HepG2 (cell line): ENCODE measurements around the gene GSTT2B. TPM values are rescaled to one million over a fixed set of nuclear protein-coding genes. Genes with fewer than 3 reads are reported as not detected.

Experiments
- ATF2 ChIP-seq: sonication (generic); formaldehyde crosslinking; IDR thresholded peaks from 2 replicates; pipeline ENCODE4 v1.4.0; 2020; ENCODE audit warnings: missing genetic modification reagents
- HNF4A ChIP-seq: sonication (generic); formaldehyde crosslinking; IDR thresholded peaks from 2 replicates; pipeline ENCODE4 v1.4.0; 2020; ENCODE audit warnings: missing genetic modification reagents
- ISL2 ChIP-seq: sonication (generic); formaldehyde crosslinking; IDR thresholded peaks from 2 replicates; pipeline ENCODE4 v1.5.0; 2020; ENCODE audit warnings: missing genetic modification reagents
- LCORL ChIP-seq, 2 experiments: fragments of 450-650 bp in 1 of 2; sonication (generic) in 1 of 2; formaldehyde crosslinking in 1 of 2; IDR thresholded peaks; 2 replicates each; pipeline versions ENCODE4 v1.5.0 to v1.6.1; 2017 to 2020; ENCODE audit warnings: antibody characterized with exemption in 1 of 2, missing genetic modification reagents in 1 of 2
- NCOA2 ChIP-seq: sonication (generic); formaldehyde crosslinking; IDR thresholded peaks from 2 replicates; pipeline ENCODE4 v1.8.0; 2022; ENCODE audit warnings: inconsistent platforms
- NR3C1 ChIP-seq: sonication (generic); formaldehyde crosslinking; IDR thresholded peaks from 2 replicates; pipeline ENCODE4 v1.4.0; 2020; ENCODE audit warnings: missing genetic modification reagents
- PRPF4 ChIP-seq: fragments of 200-400 bp; formaldehyde crosslinking; IDR thresholded peaks from 2 replicates; pipeline ENCODE4 v1.6.1; 2016; ENCODE audit warnings: low read length, low read depth; ENCODE audit not compliant: poor library complexity, severe bottlenecking
- SOX6 ChIP-seq, 2 experiments: fragments of 450-650 bp in 1 of 2; sonication (generic) in 1 of 2; formaldehyde crosslinking in 1 of 2; IDR thresholded peaks; 2 replicates each; pipeline versions ENCODE4 v1.4.0 to v1.6.1; 2017 to 2020; ENCODE audit warnings: antibody characterized with exemption in 1 of 2, mild to moderate bottlenecking in 1 of 2, missing genetic modification reagents in 1 of 2
- ZFY ChIP-seq: sonication (generic); formaldehyde crosslinking; IDR thresholded peaks from 2 replicates; pipeline ENCODE4 v1.4.0; 2020; ENCODE audit warnings: missing genetic modification reagents
- ZNF12 ChIP-seq: sonication (generic); formaldehyde crosslinking; IDR thresholded peaks from 2 replicates; pipeline ENCODE4 v1.5.0; 2020; ENCODE audit warnings: missing genetic modification reagents
- ZNF260 ChIP-seq: sonication (generic); formaldehyde crosslinking; IDR thresholded peaks from 2 replicates; pipeline ENCODE4 v1.4.0; 2020; ENCODE audit warnings: missing genetic modification reagents, low read depth, mild to moderate bottlenecking, borderline replicate concordance
- ZNF331 ChIP-seq: sonication (generic); formaldehyde crosslinking; IDR thresholded peaks from 2 replicates; pipeline ENCODE4 v1.4.0; 2020; ENCODE audit warnings: missing genetic modification reagents
- ZNF441 ChIP-seq: sonication (generic); formaldehyde crosslinking; IDR thresholded peaks from 2 replicates; pipeline ENCODE4 v1.7.0; 2021; ENCODE audit warnings: missing genetic modification reagents, borderline replicate concordance
- ZNF572 ChIP-seq: sonication (generic); formaldehyde crosslinking; IDR thresholded peaks from 2 replicates; pipeline ENCODE4 v1.5.1; 2020; ENCODE audit warnings: mild to moderate bottlenecking, missing genetic modification reagents
- polyA plus RNA-seq, 8 experiments: library from polyadenylated mRNA; depleted of rRNA in 3 of 8; stranded (reverse) in 7 of 8; unstranded in 1 of 8; fragments of >200 nt; fragmentation: Illumina TruSeq in 4 of 8; extraction: Trizol in 4 of 8; gene quantifications; 2 replicates each; pipeline versions ENCODE4 v1.2.1 to v1.2.3, GENCODE V29; 2011 to 2016; ENCODE audit warnings: low read depth in 4 of 8, missing spikeins in 1 of 8, mixed read lengths in 1 of 8; ENCODE audit not compliant: insufficient read depth in 1 of 8
- total RNA-seq, 5 experiments: library from RNA; depleted of rRNA; stranded (reverse); fragments of >200 nt; fragmentation: Illumina TruSeq; extraction: Trizol; gene quantifications; 2 replicates each; pipeline ENCODE4 v1.2.3, GENCODE V29; 2016; ENCODE audit warnings: low read depth in 1 of 5
- TF ChIP-seq, protein P1 (sequence below): sonication (generic); formaldehyde crosslinking; IDR thresholded peaks from 2 replicates; pipeline ENCODE4 v1.4.0; 2020; ENCODE audit warnings: missing genetic modification reagents
- TF ChIP-seq, protein P2 (sequence below): sonication (generic); formaldehyde crosslinking; conservative IDR thresholded peaks from 2 replicates; pipeline ENCODE4 v1.4.0; 2020; ENCODE audit warnings: missing genetic modification reagents
- TF ChIP-seq, protein P3 (sequence below): sonication (generic); formaldehyde crosslinking; IDR thresholded peaks from 2 replicates; pipeline ENCODE4 v1.4.0; 2020; ENCODE audit warnings: missing genetic modification reagents, low read depth, mild to moderate bottlenecking, borderline replicate concordance
- TF ChIP-seq, protein P4 (sequence below): sonication (generic); formaldehyde crosslinking; IDR thresholded peaks from 2 replicates; pipeline ENCODE4 v1.5.0; 2020; ENCODE audit warnings: missing genetic modification reagents

The GSTT2B gene
- total and polyA plus RNA-seq, 2 of the 13 experiments (the other 11 are each of a cell fraction or from before 2014, with no cell fraction given) = 1.5 to 3.9 TPM

DNA sequence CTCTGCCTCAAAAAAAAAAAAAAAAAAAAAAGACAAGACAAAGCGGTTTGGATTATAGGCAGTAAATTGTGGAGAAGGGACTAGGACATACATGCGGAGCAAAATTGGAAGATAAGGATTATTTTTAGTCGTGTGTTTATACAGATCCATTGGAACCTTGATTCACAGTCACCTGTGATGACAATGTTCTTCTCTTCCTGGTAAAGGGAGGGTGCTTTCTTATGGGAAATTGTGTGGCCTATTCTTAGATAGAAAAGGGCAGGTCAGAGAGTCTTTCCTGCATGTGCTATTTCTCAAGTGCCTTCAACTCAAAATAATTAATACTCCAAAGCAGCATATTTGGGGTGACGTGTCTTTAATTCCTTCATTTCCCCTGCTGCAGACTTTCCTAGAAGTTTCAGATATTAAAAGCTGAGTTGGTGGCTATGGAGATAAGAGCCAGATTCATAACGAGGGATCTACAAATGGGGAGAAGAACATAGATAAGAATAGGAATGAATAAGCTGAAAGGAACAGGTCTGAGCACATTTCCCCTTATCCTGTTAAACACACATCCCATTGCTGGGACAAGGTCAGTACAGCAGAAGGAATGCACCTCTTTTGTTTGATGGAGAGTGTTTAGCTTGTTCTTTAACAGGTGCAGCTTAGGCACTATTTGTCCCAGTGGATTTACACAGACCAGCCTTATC is 22.5 kb downstream of the GSTT2B start (continued):
- TF ChIP-seq ZNF572 (CRISPR knock-in tag) (no peak), NCOA2 (peak; percentile 48; the same call in 1 of the 2 replicates), ZNF441 (no peak), SOX6 (IDR thresholded peaks at IDR 0.05) (no peak), SOX6 (CRISPR knock-in tag; IDR thresholded peaks at IDR 0.05) (peak; percentile 78), NR3C1 (no peak), HNF4A (CRISPR knock-in tag) (peak; percentile 29; the same call in 1 of the 2 replicates), LCORL (IDR thresholded peaks at IDR 0.05) (no peak), LCORL (CRISPR knock-in tag; IDR thresholded peaks at IDR 0.05) (peak; percentile 56), ZNF12 (0 out of 2 replicates have a peak, but pooled peaks have one; percentile 50), ZNF331 (peak; percentile 42; the same call in 1 of the 2 replicates), PRPF4 (no peak), ZNF260 (CRISPR knock-in tag) (no peak), ATF2 (CRISPR knock-in tag) (no peak), ISL2 (peak; percentile 49; the same call in 1 of the 2 replicates), ZFY (CRISPR knock-in tag) (no peak)
- TF ChIP-seq, protein P1, sequence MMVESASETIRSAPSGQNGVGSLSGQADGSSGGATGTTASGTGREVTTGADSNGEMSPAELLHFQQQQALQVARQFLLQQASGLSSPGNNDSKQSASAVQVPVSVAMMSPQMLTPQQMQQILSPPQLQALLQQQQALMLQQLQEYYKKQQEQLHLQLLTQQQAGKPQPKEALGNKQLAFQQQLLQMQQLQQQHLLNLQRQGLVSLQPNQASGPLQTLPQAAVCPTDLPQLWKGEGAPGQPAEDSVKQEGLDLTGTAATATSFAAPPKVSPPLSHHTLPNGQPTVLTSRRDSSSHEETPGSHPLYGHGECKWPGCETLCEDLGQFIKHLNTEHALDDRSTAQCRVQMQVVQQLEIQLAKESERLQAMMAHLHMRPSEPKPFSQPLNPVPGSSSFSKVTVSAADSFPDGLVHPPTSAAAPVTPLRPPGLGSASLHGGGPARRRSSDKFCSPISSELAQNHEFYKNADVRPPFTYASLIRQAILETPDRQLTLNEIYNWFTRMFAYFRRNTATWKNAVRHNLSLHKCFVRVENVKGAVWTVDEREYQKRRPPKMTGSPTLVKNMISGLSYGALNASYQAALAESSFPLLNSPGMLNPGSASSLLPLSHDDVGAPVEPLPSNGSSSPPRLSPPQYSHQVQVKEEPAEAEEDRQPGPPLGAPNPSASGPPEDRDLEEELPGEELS (CRISPR knock-in tag) = peak; percentile 48
- TF ChIP-seq, protein P2, sequence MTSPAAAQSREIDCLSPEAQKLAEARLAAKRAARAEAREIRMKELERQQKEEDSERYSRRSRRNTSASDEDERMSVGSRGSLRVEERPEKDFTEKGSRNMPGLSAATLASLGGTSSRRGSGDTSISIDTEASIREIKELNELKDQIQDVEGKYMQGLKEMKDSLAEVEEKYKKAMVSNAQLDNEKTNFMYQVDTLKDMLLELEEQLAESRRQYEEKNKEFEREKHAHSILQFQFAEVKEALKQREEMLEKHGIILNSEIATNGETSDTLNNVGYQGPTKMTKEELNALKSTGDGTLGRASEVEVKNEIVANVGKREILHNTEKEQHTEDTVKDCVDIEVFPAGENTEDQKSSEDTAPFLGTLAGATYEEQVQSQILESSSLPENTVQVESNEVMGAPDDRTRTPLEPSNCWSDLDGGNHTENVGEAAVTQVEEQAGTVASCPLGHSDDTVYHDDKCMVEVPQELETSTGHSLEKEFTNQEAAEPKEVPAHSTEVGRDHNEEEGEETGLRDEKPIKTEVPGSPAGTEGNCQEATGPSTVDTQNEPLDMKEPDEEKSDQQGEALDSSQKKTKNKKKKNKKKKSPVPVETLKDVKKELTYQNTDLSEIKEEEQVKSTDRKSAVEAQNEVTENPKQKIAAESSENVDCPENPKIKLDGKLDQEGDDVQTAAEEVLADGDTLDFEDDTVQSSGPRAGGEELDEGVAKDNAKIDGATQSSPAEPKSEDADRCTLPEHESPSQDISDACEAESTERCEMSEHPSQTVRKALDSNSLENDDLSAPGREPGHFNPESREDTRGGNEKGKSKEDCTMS (CRISPR knock-in tag) = no peak
- TF ChIP-seq, protein P3, sequence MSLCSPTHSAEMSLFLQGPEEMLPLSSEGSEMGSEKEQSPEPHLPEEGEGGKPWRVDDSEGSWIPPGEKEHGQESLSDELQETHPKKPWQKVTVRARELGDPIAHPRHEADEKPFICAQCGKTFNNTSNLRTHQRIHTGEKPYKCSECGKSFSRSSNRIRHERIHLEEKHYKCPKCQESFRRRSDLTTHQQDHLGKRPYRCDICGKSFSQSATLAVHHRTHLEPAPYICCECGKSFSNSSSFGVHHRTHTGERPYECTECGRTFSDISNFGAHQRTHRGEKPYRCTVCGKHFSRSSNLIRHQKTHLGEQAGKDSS (CRISPR knock-in tag) = 0 out of 2 replicates have a peak, but pooled peaks have one; percentile 42
- TF ChIP-seq, protein P4, sequence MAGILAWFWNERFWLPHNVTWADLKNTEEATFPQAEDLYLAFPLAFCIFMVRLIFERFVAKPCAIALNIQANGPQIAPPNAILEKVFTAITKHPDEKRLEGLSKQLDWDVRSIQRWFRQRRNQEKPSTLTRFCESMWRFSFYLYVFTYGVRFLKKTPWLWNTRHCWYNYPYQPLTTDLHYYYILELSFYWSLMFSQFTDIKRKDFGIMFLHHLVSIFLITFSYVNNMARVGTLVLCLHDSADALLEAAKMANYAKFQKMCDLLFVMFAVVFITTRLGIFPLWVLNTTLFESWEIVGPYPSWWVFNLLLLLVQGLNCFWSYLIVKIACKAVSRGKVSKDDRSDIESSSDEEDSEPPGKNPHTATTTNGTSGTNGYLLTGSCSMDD (CRISPR knock-in tag) = no peak
